ENCODE data around the gene PGLYRP1. TPM values are rescaled to one million over a fixed set of nuclear protein-coding genes. Genes with fewer than 3 reads are reported as not detected.

Gene PGLYRP1
- total RNA-seq, 1 experiment from 2014 or later: not detected

GRCh38 chr19:46014941-46015686 lies 7.7 kb downstream of the PGLYRP1 start:
- H3K4me2 ChIP-seq (ENCODE audit: low read length): no peak overlapping the region
- no peak for TF ChIP-seq EZH2phosphoT487 (IDR thresholded peaks at IDR 0.05; ENCODE audit: borderline replicate concordance, low read length)
- TF ChIP-seq CTCF (conservative IDR thresholded peaks at IDR 0.05; ENCODE audit: low read depth, low read length): no peak
- no peak for TF ChIP-seq EZH2 (IDR thresholded peaks at IDR 0.05; ENCODE audit: low read length, unreplicated experiment)
- DNase-seq (no peak), ATAC-seq (no peak)
- no peaks in the 10 kb centered on the region for H3K79me2 ChIP-seq (ENCODE audit: low read length)
- H3K9ac ChIP-seq (ENCODE audit: low read length): no peak overlapping the region
- no peak overlapping the region for H2AFZ ChIP-seq (ENCODE audit: low read length)
- H3K27me3 ChIP-seq (ENCODE audit: low read length): no peaks in the 10 kb centered on the region
- H3K4me3 ChIP-seq (ENCODE audit: low read length): no peak overlapping the region
- no peaks in the 10 kb centered on the region for H3K36me3 ChIP-seq (ENCODE audit: low read depth, low read length)
- no peaks in the 10 kb centered on the region for H3K9me2 ChIP-seq (replicated peaks; ENCODE audit: low read length)
- H3K4me1 ChIP-seq (ENCODE audit: insufficient read depth, low read length): no peaks in the 10 kb centered on the region
- H3K9me3 ChIP-seq (ENCODE audit: low read length): no peaks in the 10 kb centered on the region
- ChIA-PET POLR2A (ENCODE audit: unreplicated experiment) (no interaction called here), CTCF (no interaction called here)
- H3K27ac ChIP-seq (ENCODE audit: low read length): no peak overlapping the region
- intact Hi-C loops (cut with micrococcal nuclease): no loop called here
- no peaks in the 10 kb centered on the region for H3F3A ChIP-seq (ENCODE audit: low read length, unreplicated experiment)
- no TSS peak for BruUV-seq (replicated peaks)
- no peaks in the 10 kb centered on the region for H4K20me1 ChIP-seq (ENCODE audit: low read length)

- Histone ChIP-seq H3K79me2 (ENCODE audit: low read length) (no peaks in the 10 kb centered on the region), H3K4me2 (ENCODE audit: low read length) (no peak overlapping the region), H3K27ac (ENCODE audit: low read length) (no peak overlapping the region), H3K27me3 (ENCODE audit: low read length) (no peaks in the 10 kb centered on the region), H3F3A (ENCODE audit: low read length, unreplicated experiment) (no peaks in the 10 kb centered on the region), H3K4me3 (ENCODE audit: low read length) (no peak overlapping the region), H3K9ac (ENCODE audit: low read length) (no peak overlapping the region), H3K36me3 (ENCODE audit: low read depth, low read length) (no peaks in the 10 kb centered on the region), H4K20me1 (ENCODE audit: low read length) (no peaks in the 10 kb centered on the region), H3K4me1 (ENCODE audit: insufficient read depth, low read length) (no peaks in the 10 kb centered on the region), H3K9me2 (replicated peaks; ENCODE audit: low read length) (no peaks in the 10 kb centered on the region), H3K9me3 (ENCODE audit: low read length) (no peaks in the 10 kb centered on the region), H2AFZ (ENCODE audit: low read length) (no peak overlapping the region)
- ATAC-seq (no peak), DNase-seq (no peak)
- POLR2A ChIA-PET (ENCODE audit: unreplicated experiment): no interaction called here
- no TSS peak for BruUV-seq (replicated peaks)
- TF ChIP-seq CTCF (conservative IDR thresholded peaks at IDR 0.05; ENCODE audit: low read depth, low read length) (no peak), EZH2phosphoT487 (IDR thresholded peaks at IDR 0.05; ENCODE audit: borderline replicate concordance, low read length) (no peak)
- CTCF ChIA-PET: no interaction called here
- intact Hi-C loops (cut with micrococcal nuclease): no loop called here
Measured at GRCh38 chr19:46014534-46014933, 8.3 kb downstream of the PGLYRP1 start.
